HepG2 (cell line): ENCODE data around the gene TMC8. TPM values are rescaled to one million over a fixed set of nuclear protein-coding genes. Genes with fewer than 3 reads are reported as not detected.

Source experiments
- BRD4 ChIP-seq: sonication (generic); formaldehyde crosslinking; IDR thresholded peaks from 2 replicates; pipeline ENCODE4 v1.4.0; 2020; ENCODE audit warnings: missing genetic modification reagents
- CSRNP2 ChIP-seq: sonication (generic); formaldehyde crosslinking; conservative IDR thresholded peaks from 2 replicates; pipeline ENCODE4 v1.8.0; 2022; ENCODE audit warnings: low read depth, missing genetic modification reagents
- MAFK ChIP-seq, 2 experiments: IDR thresholded peaks in 1 of 2; conservative IDR thresholded peaks in 1 of 2; 2 replicates each; pipeline ENCODE4 v1.6.1; 2011; ENCODE audit warnings: improper control_type of control experiment in 2 of 2, low read length in 2 of 2
- NR2F1 ChIP-seq, 2 experiments: fragments of 450-650 bp in 1 of 2; formaldehyde crosslinking in 1 of 2; IDR thresholded peaks; 2 replicates each; pipeline versions ENCODE4 v1.5.0 to v1.6.1; 2016 to 2020; ENCODE audit warnings: mild to moderate bottlenecking in 1 of 2, missing compliant biosample characterization in 1 of 2, missing genetic modification reagents in 1 of 2, moderate library complexity in 1 of 2
- PATZ1 ChIP-seq: sonication (generic); formaldehyde crosslinking; IDR thresholded peaks from 2 replicates; pipeline ENCODE4 v1.4.0; 2020; ENCODE audit warnings: missing genetic modification reagents
- SMC3 ChIP-seq: IDR thresholded peaks from 2 replicates; pipeline ENCODE4 v1.6.1; 2011; ENCODE audit warnings: low read length, improper control_type of control experiment
- SOX5 ChIP-seq: IDR thresholded peaks from 2 replicates; pipeline ENCODE4 v1.6.1; 2016; ENCODE audit warnings: borderline replicate concordance
- SP1 ChIP-seq, 2 experiments: fragments of 450-650 bp in 1 of 2; sonication (generic) in 1 of 2; formaldehyde crosslinking in 1 of 2; IDR thresholded peaks; 2 replicates each; pipeline versions ENCODE4 v1.4.0 to v1.6.1; 2016 to 2020; ENCODE audit warnings: missing genetic modification reagents in 1 of 2
- SRSF1 ChIP-seq: fragments of 200-400 bp; formaldehyde crosslinking; optimal IDR thresholded peaks from 2 replicates; pipeline ENCODE3; 2017; ENCODE audit warnings: mild to moderate bottlenecking, low read depth, low read length, moderate library complexity
- TAF1 ChIP-seq: sonication (generic); formaldehyde crosslinking; IDR thresholded peaks from 2 replicates; pipeline ENCODE4 v1.4.0; 2020; ENCODE audit warnings: missing genetic modification reagents
- YEATS4 ChIP-seq: sonication (generic); formaldehyde crosslinking; IDR thresholded peaks from 2 replicates; pipeline ENCODE4 v1.4.0; 2020; ENCODE audit warnings: missing genetic modification reagents, borderline replicate concordance
- ZBTB25 ChIP-seq: IDR thresholded peaks from 2 replicates; pipeline ENCODE4 v1.6.1; 2018; ENCODE audit warnings: missing genetic modification reagents
- ZBTB7A ChIP-seq: sonication (generic); formaldehyde crosslinking; IDR thresholded peaks from 2 replicates; pipeline ENCODE4 v1.8.0; 2022; ENCODE audit warnings: mild to moderate bottlenecking, missing genetic modification reagents
- ZFP36L1 ChIP-seq: sonication (generic); formaldehyde crosslinking; IDR thresholded peaks from 2 replicates; pipeline ENCODE4 v1.8.0; 2022; ENCODE audit warnings: mild to moderate bottlenecking, missing genetic modification reagents, moderate library complexity
- ZFYVE20 ChIP-seq: sonication (generic); formaldehyde crosslinking; IDR thresholded peaks from 2 replicates; pipeline ENCODE4 v1.8.0; 2023; ENCODE audit warnings: low read depth, mild to moderate bottlenecking, moderate library complexity, missing genetic modification reagents, borderline replicate concordance
- ZGPAT ChIP-seq: IDR thresholded peaks from 2 replicates; pipeline ENCODE4 v1.6.1; 2016; ENCODE audit warnings: mild to moderate bottlenecking
- ZMYM3 ChIP-seq: sonication (generic); formaldehyde crosslinking; IDR thresholded peaks from 2 replicates; pipeline ENCODE4 v1.5.1; 2020; ENCODE audit warnings: mild to moderate bottlenecking, missing genetic modification reagents
- ZNF362 ChIP-seq: sonication (generic); formaldehyde crosslinking; IDR thresholded peaks from 2 replicates; pipeline ENCODE4 v1.4.0; 2020; ENCODE audit warnings: missing genetic modification reagents, mild to moderate bottlenecking, borderline replicate concordance
- ZNF382 ChIP-seq: sonication (generic); formaldehyde crosslinking; IDR thresholded peaks from 2 replicates; pipeline ENCODE4 v1.5.0; 2020; ENCODE audit warnings: missing genetic modification reagents, mild to moderate bottlenecking, borderline replicate concordance
- ZNF460 ChIP-seq: sonication (generic); formaldehyde crosslinking; IDR thresholded peaks from 2 replicates; pipeline ENCODE4 v1.5.1; 2020; ENCODE audit warnings: missing genetic modification reagents, mild to moderate bottlenecking, borderline replicate concordance
- ZNF496 ChIP-seq: sonication (generic); formaldehyde crosslinking; IDR thresholded peaks from 2 replicates; pipeline ENCODE4 v1.8.1; 2023; ENCODE audit warnings: mild to moderate bottlenecking, moderate library complexity, missing genetic modification reagents; ENCODE audit not compliant: insufficient replicate concordance
- ZNF75D ChIP-seq: sonication (generic); formaldehyde crosslinking; IDR thresholded peaks from 2 replicates; pipeline ENCODE4 v1.8.1; 2023; ENCODE audit warnings: missing genetic modification reagents, mild to moderate bottlenecking, borderline replicate concordance
- polyA plus RNA-seq, 8 experiments: library from polyadenylated mRNA; depleted of rRNA in 3 of 8; stranded (reverse) in 7 of 8; unstranded in 1 of 8; fragments of >200 nt; fragmentation: Illumina TruSeq in 4 of 8; extraction: Trizol in 4 of 8; gene quantifications; 2 replicates each; pipeline versions ENCODE4 v1.2.1 to v1.2.3, GENCODE V29; 2011 to 2016; ENCODE audit warnings: low read depth in 4 of 8, missing spikeins in 1 of 8, mixed read lengths in 1 of 8; ENCODE audit not compliant: insufficient read depth in 1 of 8
- total RNA-seq, 5 experiments: library from RNA; depleted of rRNA; stranded (reverse); fragments of >200 nt; fragmentation: Illumina TruSeq; extraction: Trizol; gene quantifications; 2 replicates each; pipeline ENCODE4 v1.2.3, GENCODE V29; 2016; ENCODE audit warnings: low read depth in 1 of 5

Gene TMC8
- total and polyA plus RNA-seq, 2 of the 13 experiments (the other 11 are each of a cell fraction or from before 2014, with no cell fraction given), result 0.53 to 7.8 TPM

GRCh38 chr17:78148286-78149016, 17.9 kb downstream of the TMC8 start (continued):
- no peak for TF ChIP-seq SP1 (IDR thresholded peaks at IDR 0.05)
- TF ChIP-seq SP1 (CRISPR knock-in tag; IDR thresholded peaks at IDR 0.05), result 0 out of 2 replicates have a peak, but pooled peaks have one; percentile 11
- TF ChIP-seq ZBTB7A (CRISPR knock-in tag), result 0 out of 2 replicates have a peak, but pooled peaks have one; percentile 10
- peak; percentile 91 for TF ChIP-seq ZMYM3 (CRISPR knock-in tag)
- 0 out of 4 replicates have a peak, but pooled peaks of 1 of the 2 experiments have one; percentile 17 for TF ChIP-seq NR2F1 (CRISPR knock-in tag; IDR thresholded peaks at IDR 0.05)
- no peak for TF ChIP-seq ZFP36L1 (CRISPR knock-in tag)
- no peak for TF ChIP-seq BRD4 (CRISPR knock-in tag)
- peak; percentile 85 for TF ChIP-seq PATZ1 (CRISPR knock-in tag)
- no peak for TF ChIP-seq ZNF362 (CRISPR knock-in tag)
- TF ChIP-seq CSRNP2 (CRISPR knock-in tag), result no peak
- no peak for TF ChIP-seq ZBTB25 (CRISPR knock-in tag)
- TF ChIP-seq ZNF75D (CRISPR knock-in tag), result no peak
- peak; percentile 39; the same call in 1 of the 2 replicates for TF ChIP-seq ZGPAT
- no peak for TF ChIP-seq ZFYVE20 (CRISPR knock-in tag)
- TF ChIP-seq ZNF382, result no peak
- no peak for TF ChIP-seq SMC3
- TF ChIP-seq SRSF1, result no peak
- no peak for TF ChIP-seq TAF1 (CRISPR knock-in tag)
- no peak for TF ChIP-seq MAFK (conservative IDR thresholded peaks at IDR 0.05 in 1 of 2, IDR thresholded peaks at IDR 0.05 in 1 of 2; ENCODE audit: low read length in 2 of 2)
- 0 out of 2 replicates have a peak, but pooled peaks have one; percentile 28 for TF ChIP-seq ZNF460 (CRISPR knock-in tag)
- TF ChIP-seq ZNF496 (CRISPR knock-in tag), result no peak
- no peak for TF ChIP-seq YEATS4
- TF ChIP-seq SOX5 (CRISPR knock-in tag), result no peak
